Activated CD8-positive, alpha-beta memory T cell treated with anti-CD3 and anti-CD28 coated beads for 48 hours (primary cell): ENCODE measurements around the gene RNASE8.
"Not testable (repeated sequence)": the region's sequence is repeated elsewhere in the genome, so short reads cannot be mapped to it uniquely, and the experiment has no call there.

ENCODE experiments used
- DNase-seq, 3 experiments: peaks; one replicate each; pipeline ENCODE4 v3.0.0-alpha.2; 2020; ENCODE audit warnings: low read depth in 2 of 3, low spot score in 2 of 3

Gene RNASE8

GRCh38 chr14:21029917-21030316, 27.7 kb upstream of the RNASE8 start, which contains the start of gene TPPP2:
Gene TPPP2, plus strand, starts transcription at chr14:21030217. Its CDS starts 365 bp downstream, at chr14:21030582.
- DNase-seq, result no peak

GRCh38 chr14:21030531-21030930, 27.1 kb upstream of the RNASE8 start:
- DNase-seq, result no peak

GRCh38 chr14:21032326-21033132, 25.1 kb upstream of the RNASE8 start:
- DNase-seq, result no peak

GRCh38 chr14:21033133-21033698, 24.4 kb upstream of the RNASE8 start:
- DNase-seq, result no peak

GRCh38 chr14:21034707-21035106, 22.9 kb upstream of the RNASE8 start, which contains the start of gene RNASE13:
Gene RNASE13, minus strand, starts transcription at chr14:21034807. Its CDS starts 519 bp downstream, at chr14:21034288.
- no peak for DNase-seq

GRCh38 chr14:21036751-21037150, 20.9 kb upstream of the RNASE8 start:
- no peak for DNase-seq

GRCh38 chr14:21037156-21037555, 20.5 kb upstream of the RNASE8 start:
- no peak for DNase-seq

GRCh38 chr14:21038441-21039422, 18.9 kb upstream of the RNASE8 start:
- no peak for DNase-seq

GRCh38 chr14:21039585-21040369, 17.8 kb upstream of the RNASE8 start:
- DNase-seq, result no peak

GRCh38 chr14:21040370-21040925, 17.2 kb upstream of the RNASE8 start:
- DNase-seq, result no peak

GRCh38 chr14:21040941-21041340, 16.7 kb upstream of the RNASE8 start:
- not testable (repeated sequence) for DNase-seq

GRCh38 chr14:21041676-21042433, 15.8 kb upstream of the RNASE8 start, which contains the start of gene RNASE7:
Gene RNASE7, plus strand, starts transcription at chr14:21042362. Its CDS starts 631 bp downstream, at chr14:21042993.
- no peak for DNase-seq

GRCh38 chr14:21042918-21043317, 14.7 kb upstream of the RNASE8 start:
- no peak for DNase-seq

GRCh38 chr14:21043387-21043973, 14.1 kb upstream of the RNASE8 start:
- DNase-seq, result no peak

GRCh38 chr14:21043974-21044618, 13.5 kb upstream of the RNASE8 start:
- no peak for DNase-seq

- no peak for DNase-seq
Measured at GRCh38 chr14:21047378-21047781, 10.2 kb upstream of the RNASE8 start.

- DNase-seq, result no peak
Measured at GRCh38 chr14:21048638-21049037, 9.0 kb upstream of the RNASE8 start.

- DNase-seq, result no peak
Measured at GRCh38 chr14:21049271-21049673, 8.3 kb upstream of the RNASE8 start.

- no peak for DNase-seq
Measured at GRCh38 chr14:21050597-21050996, 7.0 kb upstream of the RNASE8 start.
